Measurements from ENCODE around the gene FOXE1.

GRCh38 chr9:97866848-97867247 is 13.8 kb downstream of the FOXE1 start:
- TF ChIP-seq CTCF (conservative IDR thresholded peaks at IDR 0.05 in 1 of 2, IDR thresholded peaks at IDR 0.05 in 1 of 2; ENCODE audit: low read depth in 1 of 2, low read length in 2 of 2) (no peak), EZH2 (IDR thresholded peaks at IDR 0.05; ENCODE audit: low read length, missing control alignments) (no peak)

Measured in fibroblast of lung (primary cell).